NCI-H2196 treated with DMSO at 0.1 percent for 48 hours (cell line): Measurements from ENCODE around the gene ASAH2.
"Not testable (repeated sequence)": the region's sequence is repeated elsewhere in the genome, so short reads cannot be mapped to it uniquely, and the experiment has no call there.

Source experiments
- DNase-seq: peaks from one replicate; lab custom pipeline; 2025; ENCODE audit not compliant: unreplicated experiment; lab: John Stamatoyannopoulos, UW

The ASAH2 gene

DNA sequence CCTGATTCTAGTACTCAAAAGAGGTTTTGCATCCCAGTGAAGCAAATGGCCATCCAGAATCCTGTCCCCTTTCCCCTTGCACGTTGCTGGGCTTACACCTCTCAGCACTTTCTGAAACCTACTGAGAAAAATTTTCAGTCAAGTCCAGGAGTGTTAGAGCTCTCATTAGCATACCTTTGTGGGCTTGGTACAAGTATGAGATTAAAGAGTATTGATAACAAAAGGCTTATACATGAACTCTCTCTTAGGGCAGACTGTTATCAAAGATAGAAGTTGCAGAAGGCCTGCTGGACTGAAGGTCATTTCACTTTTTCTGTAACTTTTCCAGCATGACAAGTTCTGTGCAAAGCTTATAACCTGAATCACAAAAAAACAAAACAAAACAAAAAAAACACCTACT, at the start of gene ASAH2:
Gene ASAH2 (minus strand): TSS at position 123 of the 400 bp plus-strand sequence. CDS start 2,906 bp downstream, outside the sequence.
- no peak for DNase-seq

DNA sequence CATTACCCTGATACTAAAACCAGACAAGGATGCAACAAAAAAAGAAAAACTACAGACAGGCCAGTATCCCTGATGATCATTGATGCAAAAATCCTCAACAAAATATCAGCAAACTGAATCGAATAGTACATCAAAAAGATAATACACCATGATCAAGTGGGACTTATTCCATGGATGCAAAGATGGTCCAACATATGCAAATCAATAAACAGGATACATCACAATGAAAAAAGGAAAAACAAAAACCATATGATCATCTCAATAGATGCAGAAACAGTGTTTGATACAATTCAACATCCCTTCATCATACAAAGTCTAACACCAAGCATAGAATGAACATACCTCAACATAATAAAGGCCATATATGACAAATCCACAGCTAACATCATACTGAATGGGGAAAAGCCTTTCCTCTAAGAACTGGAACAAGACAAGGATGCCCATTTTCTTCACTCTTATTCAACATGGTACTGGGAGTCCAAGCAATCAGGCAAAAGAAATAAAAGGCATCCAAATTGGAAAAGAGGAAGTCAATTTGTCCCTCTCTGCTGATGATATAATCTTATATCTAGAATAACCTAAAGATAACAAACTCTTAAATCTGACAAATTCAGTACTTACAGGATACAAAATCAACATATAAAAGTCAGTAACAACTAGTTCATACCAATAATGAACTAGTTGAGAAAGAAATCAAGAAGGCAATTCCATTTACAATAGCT, 48.8 kb upstream of the ASAH2 start:
- no peak for DNase-seq

DNA sequence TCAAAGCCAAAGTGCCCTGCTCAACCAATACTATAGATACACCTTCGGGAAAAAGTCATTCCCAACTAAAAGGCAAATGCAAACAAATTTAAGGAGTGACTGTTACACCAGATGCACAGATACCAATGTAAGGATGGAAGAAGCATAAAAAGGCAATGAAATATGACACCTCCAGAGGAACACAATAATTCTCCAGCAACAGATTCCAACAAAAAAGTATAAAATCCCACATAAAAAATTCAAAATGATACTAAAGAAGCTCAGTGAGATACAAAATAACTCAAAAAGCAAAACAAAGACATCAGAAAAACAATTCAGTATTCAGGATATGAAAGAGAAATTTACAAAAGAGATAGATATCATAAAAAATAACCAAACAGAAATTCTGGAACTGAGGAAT, 44.1 kb upstream of the ASAH2 start:
- DNase-seq, result no peak

DNA sequence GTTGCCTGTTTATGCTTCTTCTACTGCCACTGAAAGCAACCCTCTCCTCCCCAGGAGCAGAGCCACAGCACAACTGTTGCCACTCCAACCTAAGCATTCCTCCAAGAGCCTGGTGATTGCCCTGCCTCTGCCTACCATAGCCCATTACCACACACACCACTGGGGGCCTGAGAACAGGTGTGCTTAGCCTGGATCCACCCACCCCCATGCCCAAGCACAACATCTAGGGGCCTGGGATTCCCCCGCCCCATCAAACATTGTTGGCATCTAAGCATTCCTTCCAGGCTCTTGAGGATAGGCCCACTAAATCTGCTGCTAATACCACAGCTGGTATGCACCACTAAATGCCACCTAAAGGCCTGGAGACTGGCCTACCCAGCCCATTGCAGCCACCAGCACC, 43.3 kb upstream of the ASAH2 start:
- no peak for DNase-seq

DNA sequence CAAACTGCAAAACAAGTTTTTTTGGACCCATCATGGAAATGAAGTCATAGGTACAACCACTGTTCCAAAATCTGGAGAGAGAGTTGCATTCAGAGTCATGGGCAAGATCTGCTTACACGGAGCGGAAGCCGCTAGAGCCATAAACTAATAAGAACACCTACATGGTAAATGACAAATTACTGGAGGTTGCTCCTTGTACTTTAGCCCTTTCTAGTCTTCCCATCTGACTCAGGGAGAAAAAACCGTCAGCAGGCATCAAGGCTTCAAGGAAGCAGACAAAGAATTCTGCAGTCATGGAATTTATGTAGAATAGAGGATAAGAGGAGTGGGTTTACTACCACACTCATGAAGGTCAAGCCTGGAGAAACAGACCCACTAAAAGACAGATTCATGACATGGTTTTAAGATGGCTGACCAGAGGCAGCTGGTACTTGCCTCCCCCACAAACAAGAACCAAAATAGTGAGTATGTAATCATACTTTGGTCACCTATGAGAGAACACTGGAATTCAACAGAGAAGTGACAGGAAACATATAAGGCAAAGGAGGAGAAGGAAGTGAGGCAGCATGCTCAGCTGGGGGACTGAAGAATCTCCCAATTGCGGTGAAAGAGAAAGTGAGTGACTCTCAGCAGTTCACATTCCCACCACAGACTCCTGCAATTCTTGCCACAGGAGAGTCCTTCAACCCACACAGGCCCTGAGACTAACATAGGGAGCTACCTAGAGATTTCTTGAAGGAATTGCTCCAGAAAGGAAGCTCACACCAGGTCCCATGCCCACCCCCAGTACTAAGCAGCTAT, 42.4 kb upstream of the ASAH2 start:
- no peak for DNase-seq

DNA sequence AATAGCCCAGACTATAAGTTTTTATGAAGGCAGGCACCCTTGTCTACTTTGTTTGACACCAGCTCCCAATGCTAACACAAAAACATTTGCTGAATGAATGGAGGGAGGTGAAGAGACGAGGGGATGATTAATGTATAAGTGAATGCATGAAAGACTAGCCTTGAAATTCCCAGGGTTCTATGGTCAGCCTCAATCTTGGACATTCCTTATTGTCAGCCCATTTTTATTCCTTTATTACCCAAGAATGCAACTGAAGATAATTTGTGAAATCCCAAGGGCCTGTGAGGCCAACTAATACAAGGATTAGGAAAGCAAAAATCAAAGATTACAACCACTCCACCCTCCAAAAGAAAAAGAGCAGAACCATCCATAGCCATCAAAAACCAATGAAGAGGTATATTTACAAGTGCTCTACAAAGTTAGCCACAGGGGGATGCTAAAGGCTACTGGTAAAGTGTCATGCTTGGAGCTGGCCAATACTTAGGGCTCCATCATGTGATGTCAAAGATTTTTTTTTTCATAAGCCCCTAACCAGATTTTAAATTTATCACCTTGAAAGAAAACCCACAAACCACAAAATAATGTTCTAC, 40.0 kb upstream of the ASAH2 start:
- DNase-seq, result no peak

DNA sequence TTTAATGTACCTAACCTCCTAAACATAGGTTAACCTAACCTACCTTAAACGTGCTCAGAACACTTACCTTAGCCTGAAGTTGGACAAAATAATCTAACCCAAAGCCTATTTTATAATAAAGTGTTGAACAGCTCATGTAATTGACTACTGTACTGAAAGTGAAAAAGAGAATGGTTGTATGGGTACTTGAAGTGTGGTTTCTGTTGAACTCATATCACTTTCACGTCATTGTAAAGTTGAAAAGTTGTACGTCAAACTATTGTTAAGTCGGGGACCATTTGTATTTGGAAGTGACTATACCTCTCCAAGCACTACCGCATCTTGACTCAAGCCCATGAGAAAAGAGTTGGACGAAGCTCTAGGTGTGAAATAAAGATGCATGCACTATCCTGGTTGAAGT, 37.9 kb upstream of the ASAH2 start:
- no peak for DNase-seq

DNA sequence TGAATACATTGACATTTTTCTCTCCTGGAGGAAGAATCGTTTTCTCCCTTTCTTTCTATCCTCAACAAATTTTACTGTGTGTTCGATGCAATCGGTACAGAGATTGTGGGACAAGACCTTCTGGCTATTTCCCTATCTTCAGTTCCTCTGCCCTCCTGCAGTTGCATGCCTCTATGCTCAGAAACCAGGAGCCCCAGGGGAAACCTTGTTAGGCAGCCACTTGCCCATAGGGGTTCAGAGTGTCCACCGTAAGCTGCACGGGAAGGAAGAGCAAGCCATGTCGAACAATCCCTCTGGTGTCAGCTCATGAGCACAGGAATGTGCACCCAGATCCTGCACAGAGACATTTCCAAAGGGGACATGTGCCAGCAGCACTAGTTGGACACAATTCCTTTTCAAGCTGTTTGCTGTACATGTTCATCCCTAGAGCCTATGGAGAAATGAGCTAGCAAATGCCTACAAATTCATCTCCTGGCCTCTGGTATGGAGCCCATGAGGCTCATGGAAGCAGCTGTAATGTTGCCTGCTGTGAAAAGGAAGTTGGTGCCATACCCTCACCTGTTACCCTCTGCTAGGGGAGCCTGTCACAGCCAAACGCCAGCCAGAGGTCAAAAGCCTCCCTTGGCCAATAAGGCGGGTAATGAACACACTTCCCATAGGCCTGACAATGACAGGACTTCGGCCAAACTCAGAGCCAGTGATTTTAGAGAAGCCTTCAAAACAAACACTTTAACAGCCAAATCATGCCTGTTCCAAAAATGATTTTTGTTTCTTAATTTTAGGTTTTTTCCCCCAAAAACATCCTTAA, 35.9 kb upstream of the ASAH2 start:
- no peak for DNase-seq

DNA sequence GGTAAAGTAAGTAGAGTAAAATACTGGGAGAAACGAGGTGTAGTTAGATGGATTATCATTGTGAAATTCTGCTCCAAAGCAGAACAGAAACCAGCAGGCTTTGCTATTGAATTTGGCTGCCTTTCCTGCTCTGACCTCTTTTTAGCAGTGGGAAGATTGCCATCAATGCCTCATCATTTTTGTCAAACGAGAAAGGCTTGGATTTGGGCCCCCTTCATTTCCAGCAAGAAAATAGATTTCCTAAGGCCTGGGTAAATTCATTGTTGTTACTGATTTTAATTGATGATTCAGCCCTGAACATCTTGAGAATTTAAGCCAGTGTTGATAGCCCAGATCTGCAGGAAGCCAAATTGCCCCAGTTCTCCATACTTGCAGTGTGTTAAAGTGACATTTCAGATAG, 35.2 kb upstream of the ASAH2 start:
- DNase-seq, result no peak

DNA sequence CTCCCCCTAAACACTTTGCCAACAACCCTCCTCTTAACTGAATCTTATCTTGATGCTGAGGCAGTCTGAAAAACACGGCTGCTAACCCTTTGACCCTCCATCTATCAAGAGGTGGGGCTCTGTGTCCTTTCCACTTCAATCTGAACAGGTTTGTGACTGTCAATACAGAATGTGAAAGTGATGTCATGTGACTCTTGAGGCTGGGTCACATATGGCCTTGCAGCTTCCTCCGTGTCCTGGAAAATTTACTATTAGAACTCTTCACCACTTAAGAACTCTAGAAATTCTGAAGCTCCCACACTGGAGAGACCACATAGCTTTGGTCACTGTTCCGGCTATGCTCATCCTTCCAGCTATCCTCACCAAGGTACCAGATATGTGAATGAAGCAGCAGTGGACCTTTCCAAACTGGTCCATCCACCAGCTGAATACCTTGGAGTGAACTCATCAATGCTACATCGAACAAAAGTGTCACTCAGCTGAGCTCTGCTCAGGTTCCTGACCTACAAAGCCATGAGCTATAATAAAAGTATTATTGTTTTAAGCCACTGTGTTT, 30.7 kb upstream of the ASAH2 start:
- no peak for DNase-seq

DNA sequence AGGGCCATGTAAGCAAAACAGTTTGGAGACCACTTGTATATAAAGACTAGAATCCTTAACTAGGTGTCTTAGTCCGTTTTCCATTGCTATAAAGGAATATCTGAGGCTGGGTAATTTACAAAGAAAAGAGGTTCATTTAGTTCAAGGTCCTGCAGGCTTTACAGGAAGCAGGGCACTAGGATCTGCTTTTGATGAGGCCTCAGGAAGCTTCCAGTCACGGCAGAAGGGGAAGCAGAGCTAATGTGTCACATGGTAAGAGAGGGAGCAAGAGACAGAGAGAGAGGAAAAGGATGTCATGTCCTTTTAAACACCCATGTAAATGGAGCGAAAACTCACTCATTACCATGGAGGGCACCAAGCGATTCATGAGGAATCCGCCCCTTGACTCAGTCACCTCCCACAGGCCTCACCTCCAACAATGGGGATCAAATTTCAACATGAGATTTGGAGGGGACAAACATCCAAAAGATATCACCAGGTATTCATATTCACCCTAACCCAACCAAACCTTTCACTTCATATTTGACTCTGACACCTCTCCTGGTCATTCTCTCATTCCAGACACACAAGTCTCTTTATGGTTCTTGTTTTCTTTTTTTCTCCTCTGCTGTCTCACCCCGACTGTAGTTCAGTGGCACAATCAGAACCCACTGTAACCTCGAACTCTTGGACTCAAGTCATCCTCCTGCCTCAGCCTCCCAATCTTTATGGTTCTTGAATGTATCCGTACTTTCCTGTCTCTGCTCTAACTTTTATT, 30.1 kb upstream of the ASAH2 start:
- no peak for DNase-seq

DNA sequence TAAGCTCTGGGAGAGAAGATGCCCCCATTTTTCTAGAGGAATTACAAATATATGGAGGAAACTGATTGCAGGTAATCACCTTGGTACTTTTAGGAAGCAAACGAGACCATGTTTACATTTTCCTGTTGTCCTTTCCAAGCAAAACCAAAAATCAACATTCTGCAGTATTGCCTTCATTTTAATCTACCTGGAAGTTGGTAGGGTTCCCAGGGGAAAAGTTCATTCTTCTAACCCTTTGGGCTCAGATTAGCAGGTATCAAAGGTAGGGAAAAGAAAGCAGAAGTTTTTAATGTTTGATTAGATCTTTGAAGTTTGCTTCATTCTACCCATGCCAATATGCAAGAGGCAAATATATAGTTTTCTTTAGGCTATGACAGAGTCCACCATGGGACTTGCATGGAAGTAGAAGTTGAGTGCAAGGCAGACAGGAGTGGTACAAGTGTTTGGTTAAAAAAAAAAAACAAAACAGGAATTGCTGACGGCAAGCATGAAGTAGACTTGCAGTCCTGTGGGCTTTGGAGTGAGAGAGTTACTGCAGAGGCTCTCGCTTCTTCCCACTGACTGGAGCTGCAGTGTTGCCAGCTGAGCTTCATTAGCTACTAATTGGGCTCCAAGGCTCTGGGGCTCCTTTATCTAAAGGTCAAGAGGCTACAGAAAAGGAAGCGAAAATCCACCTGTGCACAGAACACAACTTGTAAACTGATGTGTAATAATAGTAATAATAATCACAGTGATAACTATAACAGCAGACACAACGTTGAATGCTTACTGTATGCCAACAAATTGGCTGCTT, 28.9 kb upstream of the ASAH2 start:
- DNase-seq, result no peak

DNA sequence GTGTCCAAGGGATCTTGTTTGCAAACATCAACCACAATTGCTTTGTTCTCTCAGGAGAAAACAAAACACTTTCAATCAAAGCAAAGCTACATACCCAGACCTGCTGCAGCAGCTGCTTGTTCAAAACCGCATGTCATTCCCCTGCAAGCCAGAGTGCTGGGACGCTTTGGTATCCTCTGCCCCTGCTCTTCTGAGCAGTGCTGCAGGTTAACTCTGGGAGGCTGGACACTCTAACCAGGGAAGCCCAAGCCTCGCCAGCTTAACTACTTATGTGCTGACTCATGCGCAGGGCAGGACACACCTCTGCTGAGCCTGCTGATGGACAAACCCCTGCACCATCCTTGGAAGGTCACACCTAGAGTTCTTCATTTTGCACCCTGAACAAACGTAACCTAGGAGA, 28.2 kb upstream of the ASAH2 start:
- no peak for DNase-seq

DNA sequence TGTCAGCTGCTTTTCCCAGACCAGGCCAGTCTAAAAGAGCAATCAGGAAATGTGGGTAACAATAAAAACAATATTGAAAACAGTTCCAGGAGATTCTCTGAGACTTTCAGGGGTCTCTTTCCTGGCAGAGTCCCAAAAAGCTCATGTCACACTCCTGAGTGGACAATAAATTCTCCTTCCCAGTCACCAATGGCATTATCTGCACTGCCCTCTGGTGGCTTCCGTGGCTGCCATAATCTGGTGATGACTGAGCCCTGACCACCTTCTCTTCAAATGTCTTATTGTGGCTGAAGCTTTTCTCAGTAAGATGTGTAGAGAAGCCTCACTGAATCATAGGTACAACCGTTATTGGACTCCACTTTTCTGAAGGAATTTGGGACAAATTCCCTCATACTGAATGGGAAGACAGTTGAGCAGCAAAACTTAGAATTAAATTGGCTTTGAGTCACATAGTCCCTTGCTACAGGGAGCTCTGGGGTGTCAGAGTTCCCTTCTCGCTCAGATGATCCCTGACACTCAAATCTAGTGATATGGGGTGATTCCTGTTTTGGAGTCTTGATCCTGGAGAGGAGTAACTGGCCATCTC, 24.4 kb upstream of the ASAH2 start:
- no peak for DNase-seq

DNA sequence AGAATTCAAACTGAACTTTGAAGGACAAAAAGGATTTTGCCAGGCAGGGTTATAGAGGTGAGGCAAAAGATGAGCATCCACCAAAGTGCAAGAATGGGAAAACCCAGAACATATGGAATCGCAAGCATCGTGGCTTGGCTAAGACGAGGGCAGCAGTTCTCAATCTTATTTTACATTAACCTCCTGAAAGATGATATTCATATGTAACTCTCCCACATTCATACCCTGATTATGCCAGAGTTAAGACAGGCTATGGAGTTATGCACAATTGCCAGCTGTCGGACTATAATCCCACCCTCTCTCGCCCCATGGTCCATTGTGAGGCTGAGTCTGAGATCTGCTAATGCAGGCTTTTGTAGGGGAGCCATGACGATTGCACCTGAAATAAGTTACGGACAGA, 21.2 kb upstream of the ASAH2 start:
- no peak for DNase-seq

DNA sequence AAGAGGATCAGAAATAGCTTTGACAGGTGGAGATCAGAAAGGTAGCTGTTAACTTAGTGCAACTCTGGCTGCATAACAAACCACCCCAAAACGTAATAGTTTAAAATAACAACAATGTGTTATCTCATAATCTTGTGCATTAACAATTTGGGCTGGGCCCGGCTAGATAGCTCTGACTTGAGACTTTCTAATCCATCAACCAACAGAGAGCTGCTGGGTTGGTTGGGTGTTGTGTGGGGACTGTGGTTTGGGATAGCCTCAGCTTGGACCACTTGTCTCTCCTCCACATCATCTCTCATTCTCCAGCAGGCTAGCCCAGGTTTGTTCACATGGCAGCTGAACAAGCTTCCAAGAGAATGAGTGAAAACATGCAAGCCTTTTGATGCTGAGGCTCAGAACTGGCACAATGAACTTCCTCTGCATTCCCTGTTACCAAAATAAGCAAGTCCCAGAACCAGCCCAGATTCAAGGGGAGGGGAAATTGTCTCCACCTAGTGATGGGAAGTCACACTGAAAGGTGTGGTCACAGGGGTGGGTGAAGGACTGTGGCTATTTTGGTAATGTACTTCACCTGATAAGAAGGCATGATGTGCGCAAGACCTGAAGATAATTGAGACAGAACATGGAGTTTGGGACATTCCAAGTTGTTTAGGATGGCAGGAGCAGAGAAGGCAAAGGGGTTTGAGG, 20.4 kb upstream of the ASAH2 start:
- no peak for DNase-seq

DNA sequence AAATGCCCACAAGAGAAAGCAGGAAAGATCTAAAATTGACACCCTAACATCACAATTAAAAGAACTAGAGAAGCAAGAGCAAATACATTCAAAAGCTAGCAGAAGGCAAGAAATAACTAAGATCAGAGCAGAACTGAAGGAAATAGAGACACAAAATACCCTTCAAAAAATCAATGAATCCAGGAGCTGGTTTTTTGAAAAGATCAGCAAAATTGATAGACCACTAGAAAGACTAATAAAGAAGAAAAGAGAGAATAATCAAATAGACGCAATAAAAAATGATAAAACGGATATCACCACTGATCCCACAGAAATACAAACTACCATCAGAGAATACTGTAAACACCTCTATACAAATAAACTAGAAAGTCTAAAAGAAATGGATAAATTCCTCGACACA, 16.6 kb upstream of the ASAH2 start:
- not testable (repeated sequence) for DNase-seq

DNA sequence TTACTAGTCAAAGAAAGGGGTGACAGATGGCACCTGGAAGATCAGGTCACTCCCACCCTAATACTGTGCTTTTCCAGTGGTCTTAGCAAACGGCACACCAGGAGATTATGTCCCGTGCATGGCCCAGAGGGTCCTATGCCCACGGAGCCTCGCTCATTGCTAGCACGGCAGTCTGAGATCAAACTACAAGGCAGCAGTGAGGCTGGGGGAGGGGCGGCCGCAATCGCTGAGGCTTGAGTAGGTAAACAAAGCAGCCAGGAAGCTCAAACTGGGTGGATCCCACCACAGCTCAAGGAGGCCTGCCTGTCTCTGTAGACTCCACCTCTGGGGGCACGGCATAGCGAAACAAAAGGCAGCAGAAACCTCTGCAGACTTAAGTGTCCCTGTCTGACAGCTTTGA, 11.3 kb upstream of the ASAH2 start:
- DNase-seq, result not testable (repeated sequence)
